ENCODE measurements around the gene FHIP1A. TPM values are rescaled to one million over a fixed set of nuclear protein-coding genes. Genes with fewer than 3 reads are reported as not detected.

FHIP1A gene
- 0.07 and 0.66 TPM in 2 replicates for total RNA-seq

GRCh38 chr4:151408630-151409469 lies at the start of gene FHIP1A:
Gene FHIP1A, plus strand, starts transcription at chr4:151409176. Its CDS starts 157,084 bp downstream, at chr4:151566260.

Other genes with a start within 250 kb of the FHIP1A start
- gene PRSS48, start 132.0 kb upstream of the FHIP1A start, total RNA-seq: not detected in 2 replicates
- gene SH3D19, start 83.6 kb upstream of the FHIP1A start, total RNA-seq: 20.3 and 48.0 TPM in 2 replicates

All from smooth muscle cell of the pulmonary artery (primary cell).